MM.1S (cell line): Measurements from ENCODE around the gene LRP10.
"Not testable (repeated sequence)": the region's sequence is repeated elsewhere in the genome, so short reads cannot be mapped to it uniquely, and the experiment has no call there.

Experiments used
- DNase-seq: peaks from one replicate; pipeline ENCODE4 v3.0.0-alpha.2; 2015
- H2AFZ ChIP-seq: fragments of 300-600 bp; sonication (generic); 2 replicates; pipeline ENCODE4 v1.6.0; 2016; ENCODE audit warnings: antibody characterized with exemption, low read length
- H3F3A ChIP-seq: fragments of 300-600 bp; sonication (generic); 2 replicates; pipeline ENCODE4 v1.6.1; 2016; ENCODE audit warnings: mild to moderate bottlenecking, antibody characterized with exemption, low read length, moderate library complexity, mixed read lengths; ENCODE audit not compliant: insufficient read depth
- H3K27ac ChIP-seq: fragments of 300-600 bp; sonication (generic); 2 replicates; pipeline ENCODE4 v1.5.1; 2016; ENCODE audit warnings: mild to moderate bottlenecking, low read length
- H3K27me3 ChIP-seq: fragments of 300-600 bp; sonication (generic); replicated peaks from 2 replicates; pipeline ENCODE4 v1.6.0; 2016; ENCODE audit warnings: low read length; ENCODE audit not compliant: insufficient read depth
- H3K36me3 ChIP-seq: fragments of 300-600 bp; sonication (generic); replicated peaks from 2 replicates; pipeline ENCODE4 v1.6.1; 2016; ENCODE audit warnings: mild to moderate bottlenecking, low read length, mixed read lengths; ENCODE audit not compliant: insufficient read depth
- H3K4me1 ChIP-seq: fragments of 300-600 bp; sonication (generic); 2 replicates; pipeline ENCODE4 v1.6.1; 2016; ENCODE audit warnings: low read length, mixed read lengths
- H3K4me2 ChIP-seq: fragments of 300-600 bp; sonication (generic); 2 replicates; pipeline ENCODE4 v1.6.0; 2016; ENCODE audit warnings: low read depth, low read length
- H3K4me3 ChIP-seq: fragments of 300-600 bp; sonication (generic); 2 replicates; pipeline ENCODE4 v1.5.1; 2016; ENCODE audit warnings: low read length, mixed read lengths
- H3K79me2 ChIP-seq: fragments of 300-600 bp; sonication (generic); 2 replicates; pipeline ENCODE4 v1.6.1; 2016; ENCODE audit warnings: mixed run types, low read length, mixed read lengths
- H3K9ac ChIP-seq: fragments of 300-600 bp; sonication (generic); 2 replicates; pipeline ENCODE4 v1.6.1; 2016; ENCODE audit warnings: low read length, mixed read lengths
- H3K9me2 ChIP-seq: fragments of 300-600 bp; sonication (generic); replicated peaks from 2 replicates; pipeline ENCODE4 v1.6.1; 2016; ENCODE audit warnings: mild to moderate bottlenecking, low read length, mixed read lengths; ENCODE audit not compliant: insufficient read depth
- H3K9me3 ChIP-seq: fragments of 300-600 bp; sonication (generic); replicated peaks from 2 replicates; pipeline ENCODE4 v1.6.1; 2016; ENCODE audit warnings: mild to moderate bottlenecking, low read length, mixed read lengths; ENCODE audit not compliant: insufficient read depth
- H4K20me1 ChIP-seq: fragments of 300-600 bp; sonication (generic); 2 replicates; pipeline ENCODE4 v1.6.1; 2016; ENCODE audit warnings: mild to moderate bottlenecking, low read length, moderate library complexity, mixed read lengths; ENCODE audit not compliant: insufficient read depth
- EZH2 ChIP-seq: fragments of 300-600 bp; sonication (generic); optimal IDR thresholded peaks from 2 replicates; pipeline ENCODE3; 2017; ENCODE audit warnings: low read depth, mild to moderate bottlenecking, antibody characterized with exemption, low read length, mixed read lengths
- EZH2phosphoT487 ChIP-seq: fragments of 300-600 bp; sonication (generic); IDR thresholded peaks from 2 replicates; pipeline ENCODE4 v1.6.1; 2018; ENCODE audit warnings: antibody characterized with exemption, low read length
- TF ChIP-seq, protein P1 (sequence below): fragments of 300-600 bp; sonication (generic); IDR thresholded peaks from 2 replicates; pipeline ENCODE4 v1.5.1; 2016; ENCODE audit warnings: antibody characterized with exemption, low read length, mixed read lengths

The LRP10 gene

DNA sequence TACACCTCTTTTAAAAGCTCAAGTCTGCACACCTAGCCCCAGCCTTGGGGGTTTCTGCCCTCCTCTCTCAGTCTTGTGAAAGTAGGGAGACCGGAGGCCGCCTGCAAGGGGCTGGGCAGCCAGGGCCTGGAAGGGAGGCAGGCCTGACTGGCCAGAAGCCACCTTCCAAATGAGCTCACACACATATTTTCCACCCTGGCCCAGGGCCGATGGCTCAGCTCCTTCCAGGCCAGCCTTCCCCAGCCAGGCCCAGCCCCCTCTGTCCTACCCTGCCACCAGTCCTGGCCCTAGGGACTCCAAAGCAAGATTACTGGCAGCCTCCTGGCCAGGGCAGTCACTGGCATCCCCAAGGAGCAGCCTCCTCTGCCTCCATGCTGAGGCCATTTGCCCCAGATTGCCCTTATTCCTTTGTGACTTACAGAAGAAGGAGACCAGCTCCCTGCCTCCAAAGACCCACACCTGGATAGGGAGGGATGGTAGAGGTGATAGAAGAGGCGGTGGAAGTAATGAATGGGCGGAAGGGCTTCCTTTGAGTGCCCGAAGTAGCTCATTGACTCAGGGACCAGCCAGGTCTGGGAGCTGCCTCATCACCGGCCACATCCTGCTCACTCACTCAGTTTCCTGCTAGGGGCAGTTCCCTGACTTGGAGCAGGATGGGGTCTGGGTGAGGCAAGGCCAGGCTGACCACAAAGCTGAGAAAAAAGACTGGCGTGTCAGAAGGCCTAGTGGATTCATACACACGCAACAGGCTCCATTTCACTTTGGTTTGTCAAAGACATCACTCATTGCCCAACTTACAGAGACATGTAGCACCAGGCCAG is 20.4 kb upstream of the LRP10 start:
- Histone ChIP-seq H3K27me3 (no peaks in the 10 kb centered on the region), H3K4me3 (no peak overlapping the region), H2AFZ (no peak overlapping the region), H3K27ac (no peak overlapping the region), H3K79me2 (no peaks in the 10 kb centered on the region), H3F3A (no peaks in the 10 kb centered on the region), H3K36me3 (no peaks in the 10 kb centered on the region), H3K9ac (no peak overlapping the region), H3K9me2 (no peaks in the 10 kb centered on the region), H4K20me1 (no peaks in the 10 kb centered on the region), H3K4me1 (peaks cover 3% of the 10 kb centered on the region; the same call in 1 of the 2 replicates), H3K4me2 (no peak overlapping the region), H3K9me3 (no peaks in the 10 kb centered on the region)
- TF ChIP-seq EZH2phosphoT487: no peak
- TF ChIP-seq, protein P1, sequence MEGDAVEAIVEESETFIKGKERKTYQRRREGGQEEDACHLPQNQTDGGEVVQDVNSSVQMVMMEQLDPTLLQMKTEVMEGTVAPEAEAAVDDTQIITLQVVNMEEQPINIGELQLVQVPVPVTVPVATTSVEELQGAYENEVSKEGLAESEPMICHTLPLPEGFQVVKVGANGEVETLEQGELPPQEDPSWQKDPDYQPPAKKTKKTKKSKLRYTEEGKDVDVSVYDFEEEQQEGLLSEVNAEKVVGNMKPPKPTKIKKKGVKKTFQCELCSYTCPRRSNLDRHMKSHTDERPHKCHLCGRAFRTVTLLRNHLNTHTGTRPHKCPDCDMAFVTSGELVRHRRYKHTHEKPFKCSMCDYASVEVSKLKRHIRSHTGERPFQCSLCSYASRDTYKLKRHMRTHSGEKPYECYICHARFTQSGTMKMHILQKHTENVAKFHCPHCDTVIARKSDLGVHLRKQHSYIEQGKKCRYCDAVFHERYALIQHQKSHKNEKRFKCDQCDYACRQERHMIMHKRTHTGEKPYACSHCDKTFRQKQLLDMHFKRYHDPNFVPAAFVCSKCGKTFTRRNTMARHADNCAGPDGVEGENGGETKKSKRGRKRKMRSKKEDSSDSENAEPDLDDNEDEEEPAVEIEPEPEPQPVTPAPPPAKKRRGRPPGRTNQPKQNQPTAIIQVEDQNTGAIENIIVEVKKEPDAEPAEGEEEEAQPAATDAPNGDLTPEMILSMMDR: no peak
- TF ChIP-seq EZH2: no peak
- DNase-seq: no peak

DNA sequence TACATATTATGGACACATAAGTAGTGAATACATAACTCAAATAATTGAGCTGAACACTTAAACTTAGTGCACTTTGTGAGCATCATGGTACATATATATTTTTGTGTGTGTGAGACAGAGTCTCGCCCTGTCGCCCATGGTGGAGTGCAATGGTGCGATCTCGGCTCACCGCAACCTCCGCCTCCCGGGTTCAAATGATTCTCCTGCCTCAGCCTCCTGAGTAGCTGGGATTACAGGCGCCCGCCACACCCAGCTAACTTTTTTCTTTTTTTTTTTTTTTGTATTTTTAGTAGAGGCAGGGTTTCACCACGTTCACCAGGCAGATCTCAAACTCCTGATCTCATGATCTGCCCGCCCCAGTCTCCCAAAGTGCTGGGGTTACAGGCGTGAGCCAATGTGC is 19.4 kb upstream of the LRP10 start:
- H3K9me2 ChIP-seq, DNase-seq, H3F3A ChIP-seq, H3K4me3 ChIP-seq, H4K20me1 ChIP-seq, H3K9me3 ChIP-seq, H3K27ac ChIP-seq, H3K4me2 ChIP-seq, H3K9ac ChIP-seq, H3K79me2 ChIP-seq, H3K36me3 ChIP-seq, H3K4me1 ChIP-seq, H2AFZ ChIP-seq, H3K27me3 ChIP-seq: not testable (repeated sequence)

DNA sequence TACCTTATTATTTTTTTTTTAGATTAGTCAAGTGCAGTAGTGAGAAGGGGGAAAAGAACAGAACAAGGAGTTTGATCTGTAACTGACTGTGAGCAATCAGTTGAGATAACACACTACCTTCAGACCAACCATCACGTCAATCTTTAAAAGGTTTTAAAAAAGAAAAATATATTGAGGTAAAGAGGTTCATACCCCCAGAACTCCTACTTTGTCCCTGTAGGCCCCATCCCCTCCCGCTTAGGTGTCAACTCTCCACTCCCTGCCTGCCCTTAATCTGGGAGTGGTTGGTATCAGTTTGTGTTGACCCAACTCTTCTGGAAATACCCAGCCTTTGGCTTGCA is 19.0 kb upstream of the LRP10 start:
- no peaks in the 10 kb centered on the region for H3K9me2 ChIP-seq

More for the DNA sequence above, 19.0 kb upstream of the LRP10 start:
- Histone ChIP-seq H3K4me3 (no peak overlapping the region), H2AFZ (peak overlapping the region; percentile 99), H4K20me1 (no peaks in the 10 kb centered on the region), H3K27ac (no peak overlapping the region), H3K4me2 (no peak overlapping the region; the same call in 1 of the 2 replicates), H3K36me3 (no peaks in the 10 kb centered on the region), H3K79me2 (no peaks in the 10 kb centered on the region), H3K27me3 (no peaks in the 10 kb centered on the region), H3K9ac (no peak overlapping the region), H3K4me1 (peaks cover 3% of the 10 kb centered on the region; the same call in 1 of the 2 replicates), H3F3A (no peaks in the 10 kb centered on the region), H3K9me3 (no peaks in the 10 kb centered on the region)
- no peak for DNase-seq
- TF ChIP-seq, protein P1: no peak
- no peak for TF ChIP-seq EZH2
- no peak for TF ChIP-seq EZH2phosphoT487
